Measurements from ENCODE around the gene ITGB1. TPM values are rescaled to one million over a fixed set of nuclear protein-coding genes. Genes with fewer than 3 reads are reported as not detected.

ITGB1 gene
- total and polyA plus RNA-seq, 2 of the 8 experiments (the other 6 are each of a cell fraction or from before 2014, with no cell fraction given): 82.7 to 321 TPM

- Histone ChIP-seq H3K4me3 (ENCODE audit: extremely low read depth in 1 of 4, insufficient read depth in 2 of 4, low read depth in 3 of 4, low read length in 4 of 4) (peak overlapping the region; percentile 36 to 62 (median 59); a peak in 7 of 8 replicates), H3K18ac (ENCODE audit: extremely low read depth, low read length) (peak overlapping the region; percentile 89), H2BK12ac (ENCODE audit: low read depth, low read length) (peak overlapping the region; percentile 32; the same call in 1 of the 2 replicates), H4K91ac (replicated peaks; ENCODE audit: insufficient read length, low read length) (peak overlapping the region; percentile 57), H4K5ac (ENCODE audit: insufficient read length, low read depth, low read length) (no peak overlapping the region), H4K8ac (ENCODE audit: extremely low read depth, insufficient read depth, low read length) (peak overlapping the region; percentile 94; the same call in 1 of the 2 replicates), H3K23me2 (ENCODE audit: low read depth, low read length) (peaks cover 4% of the 10 kb centered on the region), H3K27me3 (replicated peaks in 1 of 4; ENCODE audit: control insufficient read depth in 3 of 4, extremely low read depth in 1 of 4, insufficient read depth in 3 of 4, low read length in 3 of 4) (no peaks in the 10 kb centered on the region), H2BK120ac (replicated peaks; ENCODE audit: low read depth, low read length) (peak overlapping the region; percentile 57), H3K56ac (replicated peaks; ENCODE audit: insufficient read length, low read depth, low read length) (no peak overlapping the region), H3K14ac (ENCODE audit: insufficient read length) (no peak overlapping the region), H2BK15ac (ENCODE audit: low read length) (peak overlapping the region; percentile 13; the same call in 1 of the 2 replicates), H3K79me1 (ENCODE audit: low read depth, low read length) (no peaks in the 10 kb centered on the region), H3K27ac (ENCODE audit: low read depth, low read length) (peak overlapping the region; percentile 34; the same call in 1 of the 2 replicates), H4K20me1 (replicated peaks in 1 of 2; ENCODE audit: control insufficient read depth in 1 of 2, insufficient read depth in 2 of 2, low read length in 2 of 2) (no peaks in the 10 kb centered on the region), H3K23ac (ENCODE audit: insufficient read length) (no peak overlapping the region), H2BK20ac (ENCODE audit: low read length) (no peak overlapping the region), H3K36me3 (ENCODE audit: control insufficient read depth in 2 of 4, insufficient read depth in 4 of 4, low read length in 3 of 4) (no peaks in the 10 kb centered on the region), H2AK5ac (ENCODE audit: low read depth, low read length) (no peak overlapping the region), H2BK5ac (ENCODE audit: low read depth, low read length) (peak overlapping the region; percentile 64; the same call in 1 of the 2 replicates), H3K4me2 (ENCODE audit: insufficient read depth in 1 of 2, low read depth in 2 of 2, low read length in 2 of 2) (peak overlapping the region; percentile 73 to 76), H3K4ac (replicated peaks; ENCODE audit: insufficient read length, low read depth, low read length) (no peak overlapping the region), H3K79me2 (ENCODE audit: control insufficient read depth in 1 of 2, insufficient read depth in 2 of 2, low read length in 2 of 2) (no peaks in the 10 kb centered on the region), H3K9me3 (ENCODE audit: insufficient read depth in 2 of 2, low read depth in 1 of 2, low read length in 1 of 2) (no peaks in the 10 kb centered on the region), H3K9ac (replicated peaks in 1 of 4; ENCODE audit: extremely low read depth in 1 of 4, low read depth in 3 of 4, low read length in 3 of 4) (peak overlapping the region in 3 of 4 experiments; percentile 35 to 48 (median 45); a peak in 6 of 7 replicates), H2AFZ (ENCODE audit: low read length) (peak overlapping the region; percentile 38), H3K4me1 (replicated peaks in 1 of 4; ENCODE audit: control insufficient read depth in 3 of 4, insufficient read depth in 4 of 4, low read length in 3 of 4) (peaks cover 0 to 9% (median 2%) of the 10 kb centered on the region in 4 experiments; a peak in 4 of 7 replicates)
- 30% methylated on average over 38 of the region's 38 CpGs; no CpG with 5 or more reads in 1 of the 2 experiments for WGBS, 2 experiments (ENCODE audit: extremely low coverage in 1 of 2, insufficient coverage in 1 of 2, insufficient read length in 1 of 2, insufficient replicate concordance in 2 of 2, low coverage in 1 of 2, low lambda C conversion rate in 2 of 2, missing lambda C conversion rate in 1 of 2)
- CTCF ChIA-PET (ENCODE audit: partially characterized antibody): interaction anchor here (0.6 to 2.0 kb wide), 9 partner anchors 12 to 86 kb away, joined by 3 to 9 read pairs (median 3); no protein-coding TSS in a partner anchor
- POLR2A ChIA-PET (ENCODE audit: partially characterized antibody): interaction anchor here (0.5 to 3.1 kb wide), 10 partner anchors 9 to 125 kb away, joined by 3 to 26 read pairs (median 4); partner anchors contain the start of gene ITGB1
- FAIRE-seq (no peak), DNase-seq (ENCODE audit: low read depth in 1 of 2, low spot score in 2 of 2) (peak; percentile 85 to 88)
- TF ChIP-seq SP2 (IDR thresholded peaks at IDR 0.05; ENCODE audit: low read length): no peak
- no peak for TF ChIP-seq FOSL1 (IDR thresholded peaks at IDR 0.05; ENCODE audit: insufficient read depth, low read depth, low read length)
- no peak for TF ChIP-seq SRF (IDR thresholded peaks at IDR 0.05; ENCODE audit: low read depth, low read length)
- TF ChIP-seq RFX5 (IDR thresholded peaks at IDR 0.05; ENCODE audit: borderline replicate concordance, low read depth, low read length): no peak
- TF ChIP-seq ZNF274 (IDR thresholded peaks at IDR 0.05; ENCODE audit: borderline replicate concordance, extremely low read depth, low read length): no peak
- peak; percentile 10; the same call in 1 of the 2 replicates for TF ChIP-seq MAFK (IDR thresholded peaks at IDR 0.05; ENCODE audit: low read depth, low read length)
- peak; percentile 80 for TF ChIP-seq CREB1 (IDR thresholded peaks at IDR 0.05)
- TF ChIP-seq POU5F1 (IDR thresholded peaks at IDR 0.05; ENCODE audit: low read depth, low read length): no peak
- TF ChIP-seq SIRT6 (IDR thresholded peaks at IDR 0.05; ENCODE audit: low read length): no peak
- TF ChIP-seq, protein P1, sequence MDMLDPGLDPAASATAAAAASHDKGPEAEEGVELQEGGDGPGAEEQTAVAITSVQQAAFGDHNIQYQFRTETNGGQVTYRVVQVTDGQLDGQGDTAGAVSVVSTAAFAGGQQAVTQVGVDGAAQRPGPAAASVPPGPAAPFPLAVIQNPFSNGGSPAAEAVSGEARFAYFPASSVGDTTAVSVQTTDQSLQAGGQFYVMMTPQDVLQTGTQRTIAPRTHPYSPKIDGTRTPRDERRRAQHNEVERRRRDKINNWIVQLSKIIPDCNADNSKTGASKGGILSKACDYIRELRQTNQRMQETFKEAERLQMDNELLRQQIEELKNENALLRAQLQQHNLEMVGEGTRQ (IDR thresholded peaks at IDR 0.05; ENCODE audit: low read length): peak; percentile 88
These were observed 22.8 kb upstream of the ITGB1 start for GRCh38 chr10:32980558-32981468.

Measured in H1 (cell line).